ENCODE data around the gene SUDS3. TPM values are rescaled to one million over a fixed set of nuclear protein-coding genes. Genes with fewer than 3 reads are reported as not detected.
"Not testable (repeated sequence)": the region's sequence is repeated elsewhere in the genome, so short reads cannot be mapped to it uniquely, and the experiment has no call there.

SUDS3 gene
- total and polyA plus RNA-seq, 7 donors, result 15.6 to 80.3 (median 54.2) TPM

- DNase-seq, result no peak
- WGBS, 2 donors, result 64 to 79% methylated on average over 7 of the region's 7 CpGs
- Histone ChIP-seq H3K27me3 (no peaks in the 10 kb centered on the region), H3K27ac (peak overlapping the region in 2 of 4 donors; percentile 7 to 18), H3K4me1 (peaks cover 0 to 22% (median 0%) of the 10 kb centered on the region in 4 donors), H3K36me3 (no peaks in the 10 kb centered on the region), H3K4me3 (no peak overlapping the region), H3K9me3 (no peaks in the 10 kb centered on the region)
- intact Hi-C loops (cut with DNase I), result no loop called here
- TF ChIP-seq POLR2A (IDR thresholded peaks at IDR 0.05) (no peak), POLR2AphosphoS5 (IDR thresholded peaks at IDR 0.05) (no peak), CTCF (IDR thresholded peaks at IDR 0.05) (no peak), EP300 (IDR thresholded peaks at IDR 0.05) (no peak)
These were observed 29.5 kb upstream of the SUDS3 start for GRCh38 chr12:118346895-118347294.

DNA sequence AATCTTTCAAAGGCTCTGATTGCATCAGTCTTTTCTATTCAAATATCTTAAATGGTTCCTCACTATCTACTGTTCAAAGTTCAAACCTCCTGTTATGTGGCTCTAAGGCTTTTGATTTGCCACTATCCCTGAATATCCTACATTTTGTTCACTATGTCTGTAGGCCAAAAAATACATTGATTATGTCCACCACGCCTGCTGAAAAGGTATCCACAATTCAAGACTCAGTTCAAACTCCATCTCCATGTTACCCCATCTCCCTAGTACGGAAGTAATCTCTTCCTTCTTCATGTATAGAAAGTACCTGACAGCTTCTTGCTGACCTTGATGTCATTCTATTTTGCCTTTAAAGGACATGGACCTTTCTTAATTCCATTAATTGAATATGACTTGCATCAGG lies 28.4 kb upstream of the SUDS3 start:
- no peaks in the 10 kb centered on the region for H3K36me3 ChIP-seq
- WGBS, 2 donors, result 42 to 79% methylated on average over 2 of the region's 2 CpGs
- H3K27me3 ChIP-seq, result no peaks in the 10 kb centered on the region
- no peak overlapping the region for H3K4me3 ChIP-seq
- no peak for DNase-seq
- H3K4me1 ChIP-seq, result peaks cover 0 to 22% (median 0%) of the 10 kb centered on the region in 4 donors
- TF ChIP-seq POLR2AphosphoS5 (IDR thresholded peaks at IDR 0.05), result no peak
- no peak for TF ChIP-seq POLR2A (IDR thresholded peaks at IDR 0.05)
- no peak for TF ChIP-seq CTCF (IDR thresholded peaks at IDR 0.05)
- TF ChIP-seq EP300 (IDR thresholded peaks at IDR 0.05), result no peak
- intact Hi-C loops (cut with DNase I), result no loop called here
- peak overlapping the region in 2 of 4 donors; percentile 7 to 18 for H3K27ac ChIP-seq
- H3K9me3 ChIP-seq, result no peaks in the 10 kb centered on the region

GRCh38 chr12:118350908-118351559 lies 25.3 kb upstream of the SUDS3 start:
- peaks cover 0 to 18% (median 2%) of the 10 kb centered on the region in 4 donors for H3K4me1 ChIP-seq
- no peaks in the 10 kb centered on the region for H3K9me3 ChIP-seq
- DNase-seq, result no peak
- WGBS, 2 donors, result 78 to 91% methylated on average over 6 of the region's 6 CpGs
- H3K36me3 ChIP-seq, result no peaks in the 10 kb centered on the region
- no peaks in the 10 kb centered on the region for H3K27me3 ChIP-seq
- no peak overlapping the region for H3K27ac ChIP-seq
- TF ChIP-seq POLR2AphosphoS5 (IDR thresholded peaks at IDR 0.05) (no peak), EP300 (IDR thresholded peaks at IDR 0.05) (no peak), POLR2A (IDR thresholded peaks at IDR 0.05) (no peak), CTCF (IDR thresholded peaks at IDR 0.05) (no peak)
- H3K4me3 ChIP-seq, result no peak overlapping the region
- intact Hi-C loops (cut with DNase I), result no loop called here

DNA sequence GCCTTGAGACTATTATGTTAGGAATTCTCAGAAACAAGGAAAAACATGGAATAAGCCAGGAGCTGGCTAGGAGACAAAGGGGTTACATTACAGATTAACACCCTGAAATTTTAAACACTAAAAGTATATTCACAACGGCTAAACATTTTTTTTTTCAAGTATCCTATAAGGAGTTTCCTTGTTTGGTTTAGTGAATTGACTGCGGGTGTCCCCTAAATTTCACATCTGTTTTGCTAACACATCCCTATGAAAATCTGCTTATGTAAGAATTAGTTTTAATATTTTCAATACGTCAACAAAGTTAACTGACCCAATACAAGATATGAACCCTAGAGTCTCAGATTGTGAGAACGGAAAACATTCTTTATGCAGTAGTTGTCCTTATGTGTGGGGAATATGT lies 22.6 kb upstream of the SUDS3 start:
- H3K27me3 ChIP-seq, result no peaks in the 10 kb centered on the region
- no peak overlapping the region for H3K4me3 ChIP-seq
- 87 to 90% methylated on average over 4 of the region's 4 CpGs for WGBS, 2 donors
- H3K27ac ChIP-seq, result no peak overlapping the region
- TF ChIP-seq CTCF (IDR thresholded peaks at IDR 0.05) (no peak), EP300 (IDR thresholded peaks at IDR 0.05) (no peak), POLR2AphosphoS5 (IDR thresholded peaks at IDR 0.05) (no peak), POLR2A (IDR thresholded peaks at IDR 0.05) (no peak)
- H3K4me1 ChIP-seq, result peaks cover 0 to 23% (median 17%) of the 10 kb centered on the region in 4 donors
- H3K36me3 ChIP-seq, result no peaks in the 10 kb centered on the region
- intact Hi-C loops (cut with DNase I), result no loop called here
- H3K9me3 ChIP-seq, result no peaks in the 10 kb centered on the region
- no peak for DNase-seq

DNA sequence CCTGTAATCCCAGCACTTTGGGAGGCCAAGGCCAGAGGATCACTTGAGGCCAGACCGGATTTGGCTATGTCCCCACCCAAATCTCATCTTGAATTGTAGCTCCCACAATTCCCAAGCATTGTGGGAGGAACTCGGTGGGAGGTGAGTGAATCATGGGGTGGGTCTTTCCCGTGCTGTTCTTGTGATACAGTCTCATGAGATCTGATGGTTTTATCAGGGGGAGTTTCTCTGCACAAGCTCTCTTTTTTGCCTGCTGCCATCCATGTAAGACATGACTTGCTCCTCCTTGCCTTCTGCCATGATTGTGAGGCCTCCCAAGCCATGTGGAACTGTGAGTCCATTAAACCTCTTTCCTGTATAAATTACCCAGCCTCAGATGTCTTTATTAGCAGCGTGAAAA lies 21.9 kb upstream of the SUDS3 start:
- H3K27me3 ChIP-seq; H3K36me3 ChIP-seq; H3K27ac ChIP-seq; intact Hi-C loops (cut with DNase I); H3K9me3 ChIP-seq; H3K4me3 ChIP-seq; DNase-seq: not testable (repeated sequence)
- WGBS, 2 donors, result 88 to 98% methylated on average over 4 of the region's 4 CpGs
- peaks cover 0 to 23% (median 17%) of the 10 kb centered on the region in 4 donors for H3K4me1 ChIP-seq

Measured in sigmoid colon (tissue), 7 donors.